Measurements from ENCODE around the gene ZBTB14.

DNA sequence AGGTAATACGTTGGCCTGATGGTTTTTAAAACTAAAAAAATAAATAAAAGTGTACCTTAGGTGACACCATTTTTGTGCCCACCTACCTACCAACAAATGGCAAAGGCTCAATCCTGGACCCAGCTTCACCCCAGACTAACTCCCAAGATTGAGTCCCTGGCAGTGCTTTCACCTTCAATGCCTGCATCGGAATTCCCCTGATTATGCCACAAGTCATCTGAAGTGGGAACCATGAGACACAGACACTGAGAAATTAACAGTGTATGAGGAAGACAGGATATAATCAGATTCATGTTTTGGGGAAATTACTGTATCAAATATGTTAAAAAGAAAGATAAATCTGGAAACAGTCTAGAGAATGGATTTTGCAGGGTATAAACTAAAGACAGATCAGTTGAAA lies 41.6 kb downstream of the ZBTB14 start:
- TF ChIP-seq CTCF (IDR thresholded peaks at IDR 0.05; ENCODE audit: insufficient read depth, low read length, poor library complexity, severe bottlenecking) (no peak), EZH2phosphoT487 (conservative IDR thresholded peaks at IDR 0.05; ENCODE audit: low read length) (no peak)

All from SU-DHL-6 (cell line).